GM12801 (cell line): ENCODE results near the gene RREB1.

Source experiments
- TF ChIP-seq, protein P1 (sequence below): IDR thresholded peaks from one replicate; pipeline ENCODE4 v1.5.1; 2011; ENCODE audit warnings: control low read depth; ENCODE audit not compliant: insufficient read length; ENCODE audit errors: extremely low read depth

RREB1 gene

DNA sequence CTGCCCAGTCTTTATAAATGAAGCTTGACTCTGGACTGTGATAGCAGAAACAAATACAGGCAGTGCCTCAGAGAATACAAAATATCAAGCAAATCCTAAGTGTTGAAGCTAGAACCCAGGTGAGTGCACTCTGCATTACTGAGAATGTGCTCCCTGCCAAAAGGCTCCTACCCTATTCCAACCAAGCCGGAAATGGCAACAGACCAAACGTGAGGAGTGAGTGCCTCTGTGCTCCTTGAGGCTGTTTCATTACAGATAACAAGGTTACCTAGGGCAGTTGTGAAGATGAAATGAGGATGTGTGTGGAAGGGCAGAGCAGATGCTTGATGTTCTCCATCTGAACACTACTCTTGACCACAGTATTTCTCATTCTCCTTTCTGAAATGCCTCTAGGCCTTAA is 175.9 kb downstream of the RREB1 start:
- TF ChIP-seq, protein P1, sequence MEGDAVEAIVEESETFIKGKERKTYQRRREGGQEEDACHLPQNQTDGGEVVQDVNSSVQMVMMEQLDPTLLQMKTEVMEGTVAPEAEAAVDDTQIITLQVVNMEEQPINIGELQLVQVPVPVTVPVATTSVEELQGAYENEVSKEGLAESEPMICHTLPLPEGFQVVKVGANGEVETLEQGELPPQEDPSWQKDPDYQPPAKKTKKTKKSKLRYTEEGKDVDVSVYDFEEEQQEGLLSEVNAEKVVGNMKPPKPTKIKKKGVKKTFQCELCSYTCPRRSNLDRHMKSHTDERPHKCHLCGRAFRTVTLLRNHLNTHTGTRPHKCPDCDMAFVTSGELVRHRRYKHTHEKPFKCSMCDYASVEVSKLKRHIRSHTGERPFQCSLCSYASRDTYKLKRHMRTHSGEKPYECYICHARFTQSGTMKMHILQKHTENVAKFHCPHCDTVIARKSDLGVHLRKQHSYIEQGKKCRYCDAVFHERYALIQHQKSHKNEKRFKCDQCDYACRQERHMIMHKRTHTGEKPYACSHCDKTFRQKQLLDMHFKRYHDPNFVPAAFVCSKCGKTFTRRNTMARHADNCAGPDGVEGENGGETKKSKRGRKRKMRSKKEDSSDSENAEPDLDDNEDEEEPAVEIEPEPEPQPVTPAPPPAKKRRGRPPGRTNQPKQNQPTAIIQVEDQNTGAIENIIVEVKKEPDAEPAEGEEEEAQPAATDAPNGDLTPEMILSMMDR, result no peak

GRCh38 chr6:7285416-7285815 is 177.7 kb downstream of the RREB1 start:
- TF ChIP-seq, protein P1, result no peak

DNA sequence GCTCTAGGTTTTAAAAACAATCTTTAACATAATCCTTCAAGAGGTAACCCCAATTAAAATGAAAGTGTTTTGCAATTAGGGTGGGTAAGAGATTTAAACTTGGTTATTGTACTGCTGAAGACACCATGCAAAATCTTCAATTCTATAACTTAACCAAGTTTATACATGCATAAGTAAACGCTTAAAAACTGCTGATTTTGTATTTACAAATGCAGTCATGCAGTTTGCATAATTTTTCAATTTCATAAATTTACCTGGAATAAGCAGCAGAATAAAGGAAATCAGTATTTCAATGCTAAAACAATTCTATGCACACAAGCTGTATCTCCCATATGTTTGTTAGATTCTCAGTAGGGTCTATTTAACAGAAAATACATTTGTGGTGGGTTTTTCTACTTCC is 182.3 kb downstream of the RREB1 start:
- TF ChIP-seq, protein P1, result no peak

DNA sequence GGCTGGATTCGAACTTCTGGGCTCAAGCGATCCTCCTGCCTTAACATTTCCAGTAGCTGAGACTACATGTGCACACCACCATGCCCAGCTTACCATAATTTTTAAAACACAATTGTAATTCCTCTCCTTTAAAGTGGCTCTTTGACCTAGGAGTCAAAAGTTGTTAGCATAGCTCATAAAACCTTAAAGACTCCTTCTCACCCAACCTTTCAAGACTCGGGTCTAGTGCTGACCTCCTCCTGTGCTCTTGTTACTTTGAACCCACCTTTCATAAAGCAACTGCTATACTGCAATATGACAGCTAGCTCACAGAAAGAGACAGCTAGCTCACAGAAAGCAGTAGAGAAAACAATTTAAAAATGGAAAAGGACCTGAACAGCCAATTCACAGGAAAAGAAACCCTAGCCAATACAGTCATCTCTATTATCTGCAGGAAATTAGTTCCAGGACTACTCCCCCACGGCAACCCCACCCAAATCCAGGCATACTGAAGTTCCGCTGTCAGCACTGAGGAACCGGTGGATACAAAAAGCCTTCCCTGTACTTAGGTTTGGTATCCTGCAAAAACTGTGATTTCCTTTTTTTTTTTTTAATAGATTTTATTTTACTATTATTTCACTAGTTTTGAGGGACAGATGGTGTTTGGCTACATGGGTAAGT is 185.0 kb downstream of the RREB1 start:
- TF ChIP-seq, protein P1, result no peak

GRCh38 chr6:7295916-7296315 is 188.2 kb downstream of the RREB1 start:
- TF ChIP-seq, protein P1, result no peak

DNA sequence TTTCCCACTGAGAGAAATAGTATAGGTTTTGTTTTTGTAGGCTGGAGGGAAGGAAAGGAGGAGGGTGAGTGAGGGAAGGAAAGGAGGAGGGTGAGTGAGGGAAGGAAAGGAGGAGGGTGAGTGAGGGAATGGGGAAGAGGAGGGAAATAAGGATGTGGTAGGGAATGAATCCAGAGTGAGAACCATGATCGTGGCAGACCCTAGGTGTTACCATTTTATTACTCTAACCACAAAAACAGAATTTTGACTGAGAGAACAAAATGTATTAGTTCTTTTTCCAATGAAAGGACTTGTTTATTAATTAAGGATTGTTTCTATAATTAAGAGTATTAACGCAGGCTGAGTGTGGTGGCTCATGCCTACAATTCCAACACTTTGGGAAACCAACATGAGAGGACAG is 188.8 kb downstream of the RREB1 start:
- TF ChIP-seq, protein P1, result no peak

DNA sequence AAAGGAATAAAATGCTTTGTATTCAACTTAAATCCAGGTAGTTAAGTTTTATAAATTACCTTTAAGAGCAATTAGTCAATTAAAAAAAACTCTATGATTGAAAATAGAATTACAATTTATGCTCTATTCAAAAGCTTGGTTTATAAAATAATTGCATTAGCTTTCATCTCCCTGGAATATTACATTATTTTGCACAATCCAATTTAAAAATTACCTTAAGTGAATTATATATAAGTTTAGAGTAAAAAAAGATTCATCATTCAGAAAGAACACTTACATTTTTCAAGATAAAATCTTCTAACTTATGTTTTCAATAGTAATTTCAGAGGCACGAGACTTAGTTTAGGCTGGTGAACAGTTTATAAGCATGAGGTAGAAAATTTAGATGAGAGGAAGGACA is 190.4 kb downstream of the RREB1 start:
- TF ChIP-seq, protein P1, result no peak
